DMS79 (cell line): ENCODE measurements around the gene PRKCA.
A peak's percentile ranks its signal among the peaks of the same experiment; 100 is the strongest.
"Not testable (repeated sequence)": the region's sequence is repeated elsewhere in the genome, so short reads cannot be mapped to it uniquely, and the experiment has no call there.

Experiments used
- DNase-seq: peaks from one replicate; lab custom pipeline; 2025; lab: John Stamatoyannopoulos, UW

Gene PRKCA

GRCh38 chr17:66715076-66715675 is 412.8 kb downstream of the PRKCA start:
- no peak for DNase-seq

GRCh38 chr17:66715745-66716156 is 413.3 kb downstream of the PRKCA start:
- peak; percentile 47 for DNase-seq

GRCh38 chr17:66716236-66717026 is 414.0 kb downstream of the PRKCA start:
- DNase-seq: peak; percentile 33

- DNase-seq: peak; percentile 6
These were observed 415.2 kb downstream of the PRKCA start for GRCh38 chr17:66717641-66718058.

- no peak for DNase-seq
These were observed 417.6 kb downstream of the PRKCA start for GRCh38 chr17:66720027-66720426.

- no peak for DNase-seq
These were observed 418.2 kb downstream of the PRKCA start for GRCh38 chr17:66720567-66720966.

- DNase-seq: no peak
These were observed 419.9 kb downstream of the PRKCA start for GRCh38 chr17:66722341-66722740.

- peak; percentile 12 for DNase-seq
These were observed 422.3 kb downstream of the PRKCA start for GRCh38 chr17:66724581-66725341.

- DNase-seq: not testable (repeated sequence)
These were observed 423.0 kb downstream of the PRKCA start for GRCh38 chr17:66725438-66725837.

- no peak for DNase-seq
These were observed 423.5 kb downstream of the PRKCA start for GRCh38 chr17:66725956-66726355.

GRCh38 chr17:66726371-66726770 is 424.0 kb downstream of the PRKCA start:
- no peak for DNase-seq

- DNase-seq: no peak
These were observed 424.4 kb downstream of the PRKCA start for GRCh38 chr17:66726846-66727245.

GRCh38 chr17:66727634-66728570 is 425.5 kb downstream of the PRKCA start:
- DNase-seq: peak; percentile 45

GRCh38 chr17:66730461-66730923 is 428.1 kb downstream of the PRKCA start:
- DNase-seq: peak; percentile 24

GRCh38 chr17:66733759-66734158 is 431.3 kb downstream of the PRKCA start:
- no peak for DNase-seq

GRCh38 chr17:66734186-66734943 is 432.0 kb downstream of the PRKCA start:
- DNase-seq: no peak

- no peak for DNase-seq
These were observed 435.1 kb downstream of the PRKCA start for GRCh38 chr17:66737524-66737923.

- DNase-seq: no peak
These were observed 435.9 kb downstream of the PRKCA start for GRCh38 chr17:66738301-66738700.

- DNase-seq: no peak
These were observed 437.1 kb downstream of the PRKCA start for GRCh38 chr17:66739553-66739952.

GRCh38 chr17:66740226-66740625 is 437.8 kb downstream of the PRKCA start:
- DNase-seq: no peak

GRCh38 chr17:66743511-66743910 is 441.1 kb downstream of the PRKCA start:
- DNase-seq: no peak
